GM21723 (cell line): ENCODE measurements around the gene VWF.
"Not testable (repeated sequence)": the region's sequence is repeated elsewhere in the genome, so short reads cannot be mapped to it uniquely, and the experiment has no call there.

Experiments used
- ATAC-seq: cut with Tn5 transposase; IDR thresholded peaks from one replicate; pipeline ENCODE4 v1.9.1; 2021; ENCODE audit warnings: mild to moderate bottlenecking, moderate library complexity; ENCODE audit not compliant: unreplicated experiment

VWF gene

GRCh38 chr12:6041891-6042290, 82.6 kb downstream of the VWF start:
- no peak for ATAC-seq

- ATAC-seq, result no peak
Observed at GRCh38 chr12:6040815-6041214, 83.7 kb downstream of the VWF start.

- ATAC-seq, result peak; percentile 46
Observed at GRCh38 chr12:6039894-6040601, 84.4 kb downstream of the VWF start.

- ATAC-seq, result peak; percentile 61
Observed at GRCh38 chr12:6038160-6038559, 86.3 kb downstream of the VWF start.

- ATAC-seq, result no peak
Observed at GRCh38 chr12:6037459-6037858, 87.0 kb downstream of the VWF start.

GRCh38 chr12:6036509-6036908, 88.0 kb downstream of the VWF start:
- ATAC-seq, result no peak

GRCh38 chr12:6034596-6034995, 89.9 kb downstream of the VWF start:
- ATAC-seq, result no peak

GRCh38 chr12:6033546-6033945, 90.9 kb downstream of the VWF start:
- ATAC-seq, result no peak

GRCh38 chr12:6032726-6033125, 91.7 kb downstream of the VWF start:
- ATAC-seq, result no peak

GRCh38 chr12:6031001-6031400, 93.5 kb downstream of the VWF start:
- no peak for ATAC-seq

- ATAC-seq, result no peak
Observed at GRCh38 chr12:6030081-6030480, 94.4 kb downstream of the VWF start.

GRCh38 chr12:6029401-6029800, 95.1 kb downstream of the VWF start:
- ATAC-seq, result no peak

GRCh38 chr12:6026998-6027397, 97.5 kb downstream of the VWF start:
- ATAC-seq, result no peak

- not testable (repeated sequence) for ATAC-seq
Observed at GRCh38 chr12:6025703-6026298, 98.7 kb downstream of the VWF start.

- not testable (repeated sequence) for ATAC-seq
Observed at GRCh38 chr12:6024066-6024465, 100.4 kb downstream of the VWF start.

- no peak for ATAC-seq
Observed at GRCh38 chr12:6020930-6021329, 103.5 kb downstream of the VWF start.

- ATAC-seq, result not testable (repeated sequence)
Observed at GRCh38 chr12:6020511-6020910, 104.0 kb downstream of the VWF start.

- ATAC-seq, result not testable (repeated sequence)
Observed at GRCh38 chr12:6019256-6019655, 105.2 kb downstream of the VWF start.

GRCh38 chr12:6018265-6018664, 106.2 kb downstream of the VWF start:
- no peak for ATAC-seq

- ATAC-seq, result no peak
Observed at GRCh38 chr12:6016756-6017155, 107.7 kb downstream of the VWF start.

GRCh38 chr12:6016004-6016403, 108.5 kb downstream of the VWF start:
- ATAC-seq, result not testable (repeated sequence)

- not testable (repeated sequence) for ATAC-seq
Observed at GRCh38 chr12:6015271-6015670, 109.2 kb downstream of the VWF start.
